Liver (tissue), 9 donors: ENCODE results near the gene FIG4. TPM values are rescaled to one million over a fixed set of nuclear protein-coding genes. Genes with fewer than 3 reads are reported as not detected.

Experiments
- DNase-seq: peaks from one replicate; pipeline ENCODE4 v3.0.0-alpha.2; 2017; ENCODE audit warnings: low spot score
- H3K27ac ChIP-seq, 2 donors: one replicate each; pipeline ENCODE4 v1.7.0; 2013; ENCODE audit warnings: inconsistent platforms in 2 of 2, low read length in 2 of 2, control low read depth in 1 of 2, low read depth in 1 of 2, mild to moderate bottlenecking in 1 of 2
- H3K27me3 ChIP-seq, 4 donors: one replicate each; pipeline versions ENCODE4 v1.6.1 to v1.7.0; 2013; ENCODE audit warnings: low read length in 3 of 4, inconsistent platforms in 1 of 4, mild to moderate bottlenecking in 1 of 4, moderate library complexity in 1 of 4; ENCODE audit not compliant: control insufficient read depth in 4 of 4, insufficient read depth in 4 of 4
- H3K36me3 ChIP-seq, 4 donors: one replicate each; pipeline versions ENCODE4 v1.6.1 to v1.7.0; 2013; ENCODE audit warnings: low read length in 3 of 4, mild to moderate bottlenecking in 3 of 4, low read depth in 1 of 4, moderate library complexity in 1 of 4; ENCODE audit not compliant: control insufficient read depth in 4 of 4, insufficient read depth in 3 of 4
- H3K4me1 ChIP-seq, 4 donors: one replicate each; pipeline versions ENCODE4 v1.6.1 to v1.7.0; 2013; ENCODE audit warnings: low read length in 3 of 4, mild to moderate bottlenecking in 3 of 4, moderate library complexity in 1 of 4; ENCODE audit not compliant: control insufficient read depth in 4 of 4, insufficient read depth in 4 of 4
- H3K4me3 ChIP-seq, 3 donors: one replicate each; pipeline versions ENCODE4 v1.6.1 to v1.7.0; 2013; ENCODE audit warnings: low read length in 3 of 3, control low read depth in 1 of 3, low read depth in 1 of 3, mild to moderate bottlenecking in 1 of 3
- H3K9ac ChIP-seq, 2 donors: one replicate each; pipeline ENCODE4 v1.7.0; 2013; ENCODE audit warnings: low read length in 2 of 2, mild to moderate bottlenecking in 2 of 2, moderate library complexity in 2 of 2, control low read depth in 1 of 2, low read depth in 1 of 2
- H3K9me3 ChIP-seq, 4 donors: one replicate each; pipeline versions ENCODE4 v1.6.1 to v1.7.0; 2013; ENCODE audit warnings: low read length in 3 of 4; ENCODE audit not compliant: control insufficient read depth in 4 of 4
- ATF3 ChIP-seq: IDR thresholded peaks from 2 replicates; pipeline ENCODE4 v1.6.1; 2016; ENCODE audit warnings: antibody characterized with exemption
- CTCF ChIP-seq: fragments of 150-350 bp; IDR thresholded peaks from 2 replicates; pipeline ENCODE4 v1.5.1; 2017; ENCODE audit warnings: improper control_type of control experiment, low read depth, low read length; ENCODE audit not compliant: missing input control
- EGR1 ChIP-seq, 2 donors: IDR thresholded peaks; 2 replicates each; pipeline ENCODE4 v1.6.1; 2016 to 2018; ENCODE audit warnings: antibody characterized with exemption in 2 of 2, low read depth in 2 of 2
- FOXA1 ChIP-seq: IDR thresholded peaks from 2 replicates; pipeline ENCODE4 v1.6.1; 2016; ENCODE audit warnings: antibody characterized with exemption
- FOXA2 ChIP-seq: IDR thresholded peaks from 2 replicates; pipeline ENCODE4 v1.6.1; 2016; ENCODE audit warnings: antibody characterized with exemption
- GABPA ChIP-seq, 2 donors: IDR thresholded peaks in 1 of 2; conservative IDR thresholded peaks in 1 of 2; 2 replicates each; pipeline ENCODE4 v1.6.1; 2016; ENCODE audit warnings: antibody characterized with exemption in 2 of 2, mild to moderate bottlenecking in 1 of 2, moderate library complexity in 1 of 2
- HNF4A ChIP-seq, 2 donors: conservative IDR thresholded peaks; 2 replicates each; pipeline ENCODE4 v1.6.1; 2016; ENCODE audit warnings: antibody characterized with exemption in 2 of 2, mild to moderate bottlenecking in 2 of 2
- HNF4G ChIP-seq: IDR thresholded peaks from 2 replicates; pipeline ENCODE4 v1.6.1; 2016; ENCODE audit warnings: antibody characterized with exemption
- JUND ChIP-seq, 2 donors: IDR thresholded peaks; 2 replicates each; pipeline ENCODE4 v1.6.1; 2016; ENCODE audit warnings: antibody characterized with exemption in 2 of 2
- MAX ChIP-seq: IDR thresholded peaks from 2 replicates; pipeline ENCODE4 v1.6.1; 2016; ENCODE audit warnings: antibody characterized with exemption
- NR2F2 ChIP-seq: IDR thresholded peaks from 2 replicates; pipeline ENCODE4 v1.6.1; 2016; ENCODE audit warnings: antibody characterized with exemption
- RAD21 ChIP-seq, 2 donors: IDR thresholded peaks; 2 replicates each; pipeline ENCODE4 v1.6.1; 2016; ENCODE audit warnings: antibody characterized with exemption in 2 of 2, mild to moderate bottlenecking in 2 of 2
- REST ChIP-seq: IDR thresholded peaks from 2 replicates; pipeline ENCODE4 v1.6.1; 2016; ENCODE audit warnings: antibody characterized with exemption, mild to moderate bottlenecking
- RXRA ChIP-seq, 2 donors: IDR thresholded peaks; 2 replicates each; pipeline ENCODE4 v1.6.1; 2017 to 2018; ENCODE audit warnings: antibody characterized with exemption in 2 of 2, mild to moderate bottlenecking in 1 of 2
- SP1 ChIP-seq: IDR thresholded peaks from 2 replicates; pipeline ENCODE4 v1.6.1; 2018; ENCODE audit warnings: antibody characterized with exemption, mild to moderate bottlenecking
- TAF1 ChIP-seq: conservative IDR thresholded peaks from 2 replicates; pipeline ENCODE4 v1.6.1; 2016; ENCODE audit warnings: antibody characterized with exemption, mild to moderate bottlenecking
- YY1 ChIP-seq: IDR thresholded peaks from 2 replicates; pipeline ENCODE4 v1.6.1; 2016; ENCODE audit warnings: antibody characterized with exemption, mild to moderate bottlenecking
- ZBTB33 ChIP-seq: IDR thresholded peaks from 2 replicates; pipeline ENCODE4 v1.6.1; 2016; ENCODE audit warnings: antibody characterized with exemption
- WGBS: extraction: QIAGEN DNeasy Blood & Tissue Kit; methylation state at CpG from one replicate; pipeline ENCODE4 v1.1.7; 2013; 5-methylcytosine and 5-hydroxymethylcytosine counted together
- polyA plus RNA-seq, 2 donors: library from polyadenylated mRNA; stranded (reverse) in 1 of 2; unstranded in 1 of 2; fragments of 200-250 nt in 1 of 2; fragments of >200 nt in 1 of 2; fragmentation: Nextera tagmentation in 1 of 2; extraction: Ambion mirVana in 1 of 2; gene quantifications; one replicate each; pipeline versions ENCODE4 v1.2.1 to v1.2.3, GENCODE V29; 2013 to 2015
- total RNA-seq, 2 donors: library from RNA; depleted of rRNA; stranded (reverse); fragments of >200 nt; gene quantifications; one replicate each; pipeline ENCODE4 v1.2.3, GENCODE V29; 2014
- donor health status: healthy.
- donor health status: healthy.
- donor health status: healthy.
- donor health status: healthy.
- donor health status: healthy.

The FIG4 gene
- total and polyA plus RNA-seq, 4 donors: 3.4 to 8.7 (median 4.6) TPM

- WGBS: 92% methylated on average over 1 of the region's 1 CpG
- no peak overlapping the region for H3K9ac ChIP-seq
- H3K27ac ChIP-seq: no peak overlapping the region
- H3K27me3 ChIP-seq: no peaks in the 10 kb centered on the region
- H3K9me3 ChIP-seq: no peaks in the 10 kb centered on the region
- H3K4me3 ChIP-seq: no peak overlapping the region
- H3K4me1 ChIP-seq: no peaks in the 10 kb centered on the region
- TF ChIP-seq ZBTB33 (no peak), EGR1 (IDR thresholded peaks at IDR 0.05; ENCODE audit: low read depth in 2 of 2) (no peak), YY1 (no peak), FOXA1 (no peak), NR2F2 (no peak), JUND (IDR thresholded peaks at IDR 0.05) (no peak), HNF4A (conservative IDR thresholded peaks at IDR 0.05) (no peak), FOXA2 (no peak), REST (no peak), ATF3 (no peak), RAD21 (IDR thresholded peaks at IDR 0.05) (no peak)
- peaks cover 0 to 4% (median 1%) of the 10 kb centered on the region in 4 donors for H3K36me3 ChIP-seq
- no peak for DNase-seq
These were observed 112.9 kb downstream of the FIG4 start for GRCh38 chr6:109804020-109804419.

GRCh38 chr6:109807881-109808280 is 116.8 kb downstream of the FIG4 start:
- Histone ChIP-seq H3K9me3 (no peaks in the 10 kb centered on the region), H3K4me1 (no peaks in the 10 kb centered on the region), H3K9ac (no peak overlapping the region), H3K4me3 (no peak overlapping the region), H3K36me3 (peaks cover 0 to 2% (median 0%) of the 10 kb centered on the region in 4 donors), H3K27ac (no peak overlapping the region), H3K27me3 (no peaks in the 10 kb centered on the region)
- DNase-seq: no peak
- TF ChIP-seq TAF1 (no peak), RAD21 (IDR thresholded peaks at IDR 0.05) (no peak), HNF4A (conservative IDR thresholded peaks at IDR 0.05) (no peak), NR2F2 (no peak), FOXA2 (no peak), RXRA (IDR thresholded peaks at IDR 0.05) (no peak), ATF3 (no peak), CTCF (no peak), HNF4G (no peak), MAX (no peak), GABPA (IDR thresholded peaks at IDR 0.05 in 1 of 2, conservative IDR thresholded peaks at IDR 0.05 in 1 of 2) (no peak), FOXA1 (no peak), ZBTB33 (no peak), REST (no peak), JUND (IDR thresholded peaks at IDR 0.05) (no peak), EGR1 (IDR thresholded peaks at IDR 0.05; ENCODE audit: low read depth in 2 of 2) (no peak), SP1 (no peak), YY1 (no peak)
